HG03097 (cell line): Measurements from ENCODE around the gene SKI.

Source experiments
- ATAC-seq: cut with Tn5 transposase; IDR thresholded peaks from one replicate; pipeline ENCODE4 v1.9.1; 2021; ENCODE audit not compliant: unreplicated experiment, low FRiP score

The SKI gene

GRCh38 chr1:2208309-2209239 lies 19.5 kb upstream of the SKI start:
- no peak for ATAC-seq

DNA sequence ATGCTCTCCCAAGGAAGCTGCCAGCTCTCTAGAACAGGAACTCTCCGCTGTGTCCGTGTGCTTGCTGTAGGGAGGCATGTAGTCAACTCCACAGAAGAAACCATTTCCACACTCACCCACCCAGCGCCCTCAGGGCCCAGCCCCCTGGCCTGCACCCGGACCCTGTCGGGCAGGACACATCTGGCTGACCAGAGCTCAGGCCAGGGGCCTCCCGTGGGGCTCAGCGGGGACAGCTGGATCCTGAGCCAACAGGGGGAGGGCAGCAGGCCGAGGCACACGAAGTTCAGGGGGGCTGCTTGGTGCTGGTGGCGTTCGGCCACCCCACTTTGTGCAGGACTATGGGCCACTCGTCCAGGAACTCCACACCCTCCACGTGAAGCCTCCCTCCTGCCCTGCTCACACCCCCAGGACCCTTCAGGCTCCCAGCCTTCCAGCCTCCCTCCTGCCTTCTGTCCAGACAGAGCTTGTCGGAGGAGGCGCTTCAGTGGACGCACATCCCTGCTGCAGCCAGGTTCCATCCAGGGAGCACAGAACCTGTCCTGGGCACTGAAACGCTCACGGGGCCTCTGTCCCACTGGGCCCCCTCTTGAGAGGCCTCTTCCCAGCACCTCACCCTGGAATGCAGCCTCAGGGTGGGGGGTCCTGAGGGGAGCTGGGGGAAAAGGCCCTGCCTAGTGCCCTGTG lies 18.6 kb upstream of the SKI start:
- ATAC-seq = no peak

DNA sequence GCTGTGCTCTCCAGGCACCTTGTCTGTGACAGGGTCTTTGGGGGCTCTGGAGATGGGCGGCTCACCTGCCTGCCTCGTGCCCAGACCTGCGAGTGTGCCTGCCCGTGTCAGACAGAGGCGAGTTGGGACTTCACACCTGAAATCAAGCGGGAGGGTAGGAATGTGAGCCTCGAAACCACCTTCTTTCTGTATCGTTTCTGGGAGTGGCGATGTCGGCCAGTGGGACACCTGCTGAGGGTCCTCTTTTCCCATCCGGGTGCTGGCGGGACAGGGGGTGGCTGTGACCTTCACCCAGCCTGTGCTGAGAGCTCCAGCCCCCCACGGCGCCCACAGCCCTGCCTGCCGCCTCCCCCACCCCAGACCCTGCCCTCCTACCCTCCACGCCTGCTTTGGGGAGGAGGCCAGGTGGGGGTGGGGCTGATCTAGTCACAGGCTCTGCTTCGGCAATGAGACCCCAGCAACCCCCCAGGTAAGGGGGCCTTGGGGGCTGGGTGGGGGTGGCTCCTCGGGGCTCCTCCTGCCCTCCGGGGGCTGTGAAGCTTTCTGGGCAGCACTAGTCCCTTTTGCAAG lies 17.9 kb upstream of the SKI start:
- no peak for ATAC-seq

DNA sequence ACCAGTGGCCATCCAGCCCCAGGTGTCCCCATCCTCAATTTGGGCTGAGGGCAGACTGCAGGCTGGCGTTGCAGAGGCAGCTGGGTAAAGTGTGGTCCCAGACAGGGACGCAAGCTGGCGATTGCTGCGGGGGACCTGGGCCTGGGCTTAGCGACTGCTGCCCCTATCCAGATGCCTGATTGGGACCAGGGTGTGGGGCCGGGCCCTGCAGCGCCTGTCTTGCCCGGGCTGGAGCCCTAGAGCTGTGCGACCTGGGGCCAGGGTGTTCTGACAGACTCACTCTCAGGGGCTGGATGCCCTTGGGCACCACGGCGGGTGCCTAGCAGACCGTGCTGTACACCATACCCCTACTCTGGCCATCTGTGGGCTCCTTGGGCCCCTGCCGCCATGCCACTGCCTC lies 17.3 kb upstream of the SKI start:
- no peak for ATAC-seq

- ATAC-seq = no peak
These were observed 15.9 kb upstream of the SKI start for GRCh38 chr1:2212274-2212531.

GRCh38 chr1:2212532-2213491 lies 15.3 kb upstream of the SKI start:
- no peak for ATAC-seq

GRCh38 chr1:2213576-2214505 lies 14.3 kb upstream of the SKI start:
- ATAC-seq = no peak

DNA sequence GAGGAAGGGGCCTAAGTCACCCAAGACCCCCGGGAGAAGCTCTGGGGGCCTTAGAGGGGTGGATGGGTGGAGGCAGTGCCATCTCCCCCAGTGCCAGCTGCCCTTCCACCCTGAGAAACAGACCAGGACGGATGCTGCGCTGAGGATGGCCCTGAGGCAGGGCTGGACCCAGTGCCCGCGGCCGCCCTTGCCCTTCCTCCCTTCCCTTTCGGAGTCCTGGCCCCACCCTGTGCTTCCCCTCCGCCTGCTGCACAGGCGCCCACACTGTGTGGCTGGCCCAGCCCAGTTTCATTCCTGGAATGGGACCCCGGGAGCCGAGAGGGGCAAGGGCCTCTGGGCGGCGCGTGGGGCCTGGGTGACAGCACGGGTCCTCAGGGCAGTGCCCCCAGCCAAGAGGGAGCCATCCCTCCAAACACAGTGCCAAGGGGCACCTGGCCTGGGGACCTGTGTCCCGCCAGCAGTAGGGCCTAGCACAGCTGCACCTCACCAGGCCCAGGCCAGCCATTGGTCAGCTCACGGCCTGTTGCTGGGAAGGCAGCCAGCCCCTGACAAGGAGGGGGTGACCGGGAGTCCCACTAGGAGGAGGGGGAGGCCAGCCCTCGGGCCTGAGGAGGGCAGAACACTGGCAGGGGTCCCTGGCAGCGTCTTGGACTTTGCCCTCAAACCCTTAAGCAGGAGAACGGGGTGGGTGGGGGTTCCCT lies 13.4 kb upstream of the SKI start:
- ATAC-seq = no peak

DNA sequence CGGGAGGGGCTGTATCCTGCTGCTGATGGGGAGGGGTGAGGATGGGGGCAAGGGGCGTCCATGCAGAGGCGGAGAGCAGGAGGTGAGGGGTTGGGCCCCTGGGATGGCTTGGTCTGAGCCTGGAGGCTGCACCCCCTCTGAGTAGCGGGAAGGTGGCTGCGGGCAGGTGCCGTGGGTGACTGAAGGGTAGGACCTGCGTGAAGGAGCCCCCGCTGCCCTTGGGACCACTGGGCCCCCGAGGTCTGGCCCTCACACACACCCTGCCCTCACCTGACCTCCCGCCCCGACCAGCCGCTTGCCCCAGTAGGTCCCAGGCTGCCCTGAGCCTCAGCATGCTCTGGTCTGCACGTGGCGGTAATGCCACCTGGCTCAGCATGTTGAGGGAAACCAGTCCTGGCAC lies 12.8 kb upstream of the SKI start:
- ATAC-seq = no peak

GRCh38 chr1:2215909-2216766 lies 12.0 kb upstream of the SKI start:
- ATAC-seq = no peak

DNA sequence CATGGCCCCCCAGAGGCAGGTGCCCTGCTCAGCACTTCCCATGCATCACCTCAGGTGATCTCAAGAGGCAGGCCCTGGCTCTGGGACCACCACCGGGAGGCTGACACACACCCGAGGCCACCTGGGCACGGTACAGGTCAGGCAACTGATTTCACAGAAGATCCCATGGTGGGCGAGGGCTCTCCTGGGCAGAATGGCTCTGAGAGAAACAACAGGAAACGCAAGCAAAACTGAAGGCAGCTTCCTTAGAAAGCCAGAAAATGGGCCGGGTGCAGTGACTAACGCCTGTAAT lies 11.4 kb upstream of the SKI start:
- ATAC-seq = no peak

GRCh38 chr1:2221271-2221670 lies 6.8 kb upstream of the SKI start:
- no peak for ATAC-seq

GRCh38 chr1:2224170-2224584 lies 3.9 kb upstream of the SKI start:
- ATAC-seq = no peak

DNA sequence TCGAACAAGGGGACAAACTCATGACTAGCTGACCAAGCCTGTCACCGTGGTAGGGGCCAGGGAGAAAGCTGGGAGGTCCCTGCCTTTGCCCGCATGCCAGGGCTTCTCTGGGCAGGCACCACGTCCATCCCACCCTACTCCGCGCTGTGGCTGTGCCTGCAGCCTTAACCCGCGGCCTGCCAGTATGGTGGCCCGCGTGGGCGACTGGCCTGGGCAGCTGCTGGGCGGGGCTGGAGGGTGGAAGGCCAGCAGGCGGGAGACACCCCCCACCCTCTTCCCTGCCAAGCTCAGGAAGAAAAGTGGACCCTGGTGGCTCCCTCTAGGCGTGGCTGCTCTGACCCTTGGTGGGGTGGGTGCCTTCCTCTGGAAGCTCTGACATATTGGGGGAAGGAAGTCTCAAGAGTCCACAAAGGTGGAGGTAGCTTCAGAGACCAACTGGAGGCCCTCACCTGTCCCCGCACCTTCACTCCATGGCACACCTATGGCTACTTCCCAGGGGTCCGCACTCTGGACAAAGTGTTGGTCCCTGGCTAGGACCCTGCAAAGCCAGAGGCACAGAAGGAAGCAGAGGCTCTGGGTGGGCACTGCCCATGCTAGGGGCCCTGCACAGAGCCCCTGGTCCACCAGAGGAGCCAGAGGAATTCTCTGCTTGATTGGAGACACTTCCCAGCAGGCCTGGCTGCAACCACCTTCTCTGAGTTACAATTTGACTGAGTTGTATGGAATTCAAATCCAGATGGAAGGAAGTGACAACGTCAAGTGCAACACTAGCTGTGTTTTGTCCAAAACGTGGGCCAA lies 3.3 kb upstream of the SKI start:
- no peak for ATAC-seq

DNA sequence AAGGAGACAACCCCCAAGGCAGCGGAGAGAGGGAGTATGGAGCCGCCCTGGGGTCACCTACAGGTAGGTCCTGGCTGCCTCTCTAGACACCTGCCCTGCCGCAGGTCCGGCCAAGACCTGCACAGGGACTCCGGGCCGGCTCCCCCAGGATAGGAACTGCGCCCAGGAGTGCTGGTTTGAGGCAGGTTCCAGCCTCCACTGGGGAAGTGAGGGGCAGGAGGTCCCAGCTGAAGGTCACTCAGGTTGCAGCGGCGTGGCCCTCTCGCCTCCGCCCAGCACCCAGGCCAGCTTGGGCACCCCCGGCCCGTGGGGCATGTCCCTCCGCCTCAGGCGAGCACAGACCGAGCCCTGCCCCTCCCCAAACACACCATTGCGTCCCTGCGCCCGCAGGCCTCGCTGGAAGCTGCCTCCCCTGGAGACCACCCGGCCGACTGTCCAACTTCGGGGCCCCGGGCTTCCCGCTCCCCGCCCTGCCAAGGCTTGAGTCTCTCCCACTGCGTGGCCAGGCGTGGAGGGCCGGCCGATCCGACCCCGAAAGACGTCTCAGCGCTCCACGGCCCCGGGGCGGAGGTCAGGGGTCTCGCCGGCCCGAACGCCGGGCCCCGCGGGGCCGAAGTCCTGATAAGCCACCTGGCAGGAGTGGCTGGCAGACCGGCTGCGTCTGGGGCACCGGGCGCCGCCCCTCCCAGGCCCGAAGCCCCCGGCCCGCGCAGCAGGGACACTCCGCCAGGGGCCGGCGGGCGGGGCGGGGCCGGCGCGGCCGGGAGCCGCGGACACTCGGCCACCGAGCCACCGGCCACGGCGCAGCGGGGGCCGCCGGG lies 1.4 kb upstream of the SKI start:
- ATAC-seq = no peak

- ATAC-seq = peak; percentile 86
These were observed 568 bp upstream of the SKI start for GRCh38 chr1:2227346-2228156.
